CD4-positive, alpha-beta T cell treated with Interferon alpha-2 for 1 hour (primary cell): ENCODE results near the gene CCM2L.

Experiments used
- DNase-seq, 2 donors: peaks; one replicate each; pipeline ENCODE4 v3.0.0-alpha.2; 2020 to 2022

Gene CCM2L

GRCh38 chr20:32062776-32063170, 52.5 kb downstream of the CCM2L start:
- peak; percentile 33 to 75 for DNase-seq

GRCh38 chr20:32063695-32064094, 53.5 kb downstream of the CCM2L start:
- DNase-seq: peak in 1 of 2 donors; percentile 41

GRCh38 chr20:32064667-32065066, 54.4 kb downstream of the CCM2L start:
- no peak for DNase-seq

GRCh38 chr20:32067234-32067821, 57.1 kb downstream of the CCM2L start:
- DNase-seq: no peak

- no peak for DNase-seq
These were observed 57.9 kb downstream of the CCM2L start for GRCh38 chr20:32068174-32068573.

GRCh38 chr20:32069711-32070110, 59.5 kb downstream of the CCM2L start:
- no peak for DNase-seq

GRCh38 chr20:32070282-32070681, 60.0 kb downstream of the CCM2L start:
- DNase-seq: no peak

GRCh38 chr20:32070690-32071213, 60.5 kb downstream of the CCM2L start:
- DNase-seq: no peak

GRCh38 chr20:32071395-32072167, 61.3 kb downstream of the CCM2L start:
- no peak for DNase-seq

GRCh38 chr20:32072168-32072750, 62.0 kb downstream of the CCM2L start:
- no peak for DNase-seq

- no peak for DNase-seq
These were observed 65.3 kb downstream of the CCM2L start for GRCh38 chr20:32075534-32075933.

- no peak for DNase-seq
These were observed 67.0 kb downstream of the CCM2L start for GRCh38 chr20:32077190-32077589.

GRCh38 chr20:32078322-32078721, 68.1 kb downstream of the CCM2L start:
- DNase-seq: no peak

GRCh38 chr20:32078791-32079190, 68.6 kb downstream of the CCM2L start:
- DNase-seq: no peak

GRCh38 chr20:32079655-32080109, 69.4 kb downstream of the CCM2L start:
- no peak for DNase-seq

GRCh38 chr20:32080783-32081182, 70.5 kb downstream of the CCM2L start:
- DNase-seq: no peak
